D721Med (cell line): ENCODE data around the gene LPIN1.

ENCODE experiments used
- DNase-seq: peaks from one replicate; pipeline ENCODE4 v3.0.0; 2011; ENCODE audit warnings: low spot score; ENCODE audit not compliant: insufficient read length
- FAIRE-seq: peaks from 2 replicates; lab custom pipeline; 2011; peaks lifted over from hg19 to GRCh38; lab: Jason Lieb, UNC
- CTCF ChIP-seq: IDR thresholded peaks from 2 replicates; pipeline ENCODE4 v1.5.1; 2012; ENCODE audit warnings: mild to moderate bottlenecking, control low read depth; ENCODE audit not compliant: insufficient read depth; ENCODE audit errors: missing control alignments

The LPIN1 gene

GRCh38 chr2:11738589-11739436 lies 7.6 kb upstream of the LPIN1 start:
- peak; percentile 27 for TF ChIP-seq CTCF
- FAIRE-seq: no peak
- DNase-seq: no peak

GRCh38 chr2:11740723-11741122 lies 5.7 kb upstream of the LPIN1 start:
- FAIRE-seq (no peak), DNase-seq (no peak)
- TF ChIP-seq CTCF: no peak

GRCh38 chr2:11742317-11742701 lies 4.1 kb upstream of the LPIN1 start:
- no peak for FAIRE-seq
- DNase-seq: no peak
- TF ChIP-seq CTCF: no peak

GRCh38 chr2:11742702-11743357 lies 3.6 kb upstream of the LPIN1 start:
- no peak for TF ChIP-seq CTCF
- DNase-seq: no peak
- FAIRE-seq: no peak

GRCh38 chr2:11743366-11743765 lies 3.1 kb upstream of the LPIN1 start:
- TF ChIP-seq CTCF: no peak
- DNase-seq: no peak
- FAIRE-seq: no peak

GRCh38 chr2:11743846-11744553 lies 2.4 kb upstream of the LPIN1 start:
- FAIRE-seq (no peak), DNase-seq (peak; percentile 90)
- no peak for TF ChIP-seq CTCF
